ENCODE measurements around the gene ULK4. TPM values are rescaled to one million over a fixed set of nuclear protein-coding genes. Genes with fewer than 3 reads are reported as not detected.
"Not testable (repeated sequence)": the region's sequence is repeated elsewhere in the genome, so short reads cannot be mapped to it uniquely, and the experiment has no call there.

ULK4 gene
- total RNA-seq, 2 donors from 2014 or later: 30.5 to 31.5 TPM

GRCh38 chr3:41477399-41478014 lies 484.4 kb downstream of the ULK4 start:
- Mint-ChIP-seq H3K4me1 (no peaks in the 10 kb centered on the region), H3K27ac (no peak overlapping the region), H3K4me3 (no peak overlapping the region), H3K36me3 (ENCODE audit: low read depth) (no peaks in the 10 kb centered on the region), H3K27me3 (no peaks in the 10 kb centered on the region)
- ATAC-seq (no peak), DNase-seq (no peak)
- H3K9me3 ChIP-seq (ENCODE audit: control insufficient read depth, low read length, poor library complexity, severe bottlenecking): peaks cover 4% of the 10 kb centered on the region

GRCh38 chr3:41469083-41469482 lies 492.8 kb downstream of the ULK4 start:
- Mint-ChIP-seq H3K4me3 (no peak overlapping the region), H3K36me3 (ENCODE audit: low read depth) (peaks cover 4% of the 10 kb centered on the region), H3K27me3 (no peaks in the 10 kb centered on the region), H3K27ac (no peak overlapping the region), H3K4me1 (no peaks in the 10 kb centered on the region)
- peaks cover 7% of the 10 kb centered on the region for H3K9me3 ChIP-seq (ENCODE audit: control insufficient read depth, low read length, poor library complexity, severe bottlenecking)
- ATAC-seq (no peak), DNase-seq (no peak)

GRCh38 chr3:41467481-41467880 lies 494.4 kb downstream of the ULK4 start:
- Mint-ChIP-seq H3K36me3 (ENCODE audit: low read depth) (peaks cover 4% of the 10 kb centered on the region), H3K27ac (no peak overlapping the region), H3K27me3 (no peaks in the 10 kb centered on the region), H3K4me3 (no peak overlapping the region), H3K4me1 (no peaks in the 10 kb centered on the region)
- ATAC-seq (no peak), DNase-seq (no peak)
- peaks cover 6% of the 10 kb centered on the region for H3K9me3 ChIP-seq (ENCODE audit: control insufficient read depth, low read length, poor library complexity, severe bottlenecking)

- Mint-ChIP-seq H3K27me3 (no peaks in the 10 kb centered on the region), H3K36me3 (ENCODE audit: low read depth) (peaks cover 7% of the 10 kb centered on the region), H3K27ac (no peak overlapping the region), H3K4me1 (no peaks in the 10 kb centered on the region), H3K4me3 (no peak overlapping the region)
- H3K9me3 ChIP-seq (ENCODE audit: control insufficient read depth, low read length, poor library complexity, severe bottlenecking): peaks cover 6% of the 10 kb centered on the region
- DNase-seq (no peak), ATAC-seq (no peak)
Measured at GRCh38 chr3:41464858-41465257, 497.0 kb downstream of the ULK4 start.

- no peak overlapping the region for H3K4me3 Mint-ChIP-seq
- DNase-seq (no peak), ATAC-seq (no peak)
- H3K4me1 Mint-ChIP-seq: no peaks in the 10 kb centered on the region
- no peak overlapping the region for H3K27ac Mint-ChIP-seq
- peaks cover 7% of the 10 kb centered on the region for H3K36me3 Mint-ChIP-seq (ENCODE audit: low read depth)
- H3K9me3 ChIP-seq (ENCODE audit: control insufficient read depth, low read length, poor library complexity, severe bottlenecking): peaks cover 6% of the 10 kb centered on the region
- no peaks in the 10 kb centered on the region for H3K27me3 Mint-ChIP-seq
Measured at GRCh38 chr3:41464401-41464800, 497.5 kb downstream of the ULK4 start.

GRCh38 chr3:41462103-41462691 lies 499.7 kb downstream of the ULK4 start:
- Mint-ChIP-seq H3K36me3 (ENCODE audit: low read depth) (peaks cover 12% of the 10 kb centered on the region), H3K27me3 (no peaks in the 10 kb centered on the region), H3K4me3 (no peak overlapping the region), H3K4me1 (no peaks in the 10 kb centered on the region), H3K27ac (no peak overlapping the region)
- no peaks in the 10 kb centered on the region for H3K9me3 ChIP-seq (ENCODE audit: control insufficient read depth, low read length, poor library complexity, severe bottlenecking)
- DNase-seq: no peak
- no peak for ATAC-seq

GRCh38 chr3:41460736-41461135 lies 501.2 kb downstream of the ULK4 start:
- Mint-ChIP-seq H3K36me3 (ENCODE audit: low read depth) (peaks cover 12% of the 10 kb centered on the region), H3K27me3 (no peaks in the 10 kb centered on the region), H3K4me3 (no peak overlapping the region), H3K4me1 (no peaks in the 10 kb centered on the region), H3K27ac (no peak overlapping the region)
- ATAC-seq: no peak
- no peak for DNase-seq
- H3K9me3 ChIP-seq (ENCODE audit: control insufficient read depth, low read length, poor library complexity, severe bottlenecking): no peaks in the 10 kb centered on the region

GRCh38 chr3:41457176-41457575 lies 504.7 kb downstream of the ULK4 start:
- H3K27ac Mint-ChIP-seq: no peak overlapping the region
- peaks cover 8% of the 10 kb centered on the region for H3K36me3 Mint-ChIP-seq (ENCODE audit: low read depth)
- no peak overlapping the region for H3K4me3 Mint-ChIP-seq
- H3K4me1 Mint-ChIP-seq: no peaks in the 10 kb centered on the region
- no peaks in the 10 kb centered on the region for H3K27me3 Mint-ChIP-seq
- no peaks in the 10 kb centered on the region for H3K9me3 ChIP-seq (ENCODE audit: control insufficient read depth, low read length, poor library complexity, severe bottlenecking)
- no peak for DNase-seq
- ATAC-seq: no peak

- DNase-seq (no peak), ATAC-seq (no peak)
- Mint-ChIP-seq H3K27ac (no peak overlapping the region), H3K27me3 (no peaks in the 10 kb centered on the region), H3K4me1 (no peaks in the 10 kb centered on the region), H3K36me3 (ENCODE audit: low read depth) (peaks cover 8% of the 10 kb centered on the region), H3K4me3 (no peak overlapping the region)
- H3K9me3 ChIP-seq (ENCODE audit: control insufficient read depth, low read length, poor library complexity, severe bottlenecking): no peaks in the 10 kb centered on the region
Measured at GRCh38 chr3:41456162-41456561, 505.7 kb downstream of the ULK4 start.

- ATAC-seq: not testable (repeated sequence)
- H3K36me3 Mint-ChIP-seq (ENCODE audit: low read depth): peaks cover 11% of the 10 kb centered on the region
Measured at GRCh38 chr3:41453618-41454017, 508.3 kb downstream of the ULK4 start.

GRCh38 chr3:41450416-41451231 lies 511.3 kb downstream of the ULK4 start:
- H3K4me1 Mint-ChIP-seq: no peaks in the 10 kb centered on the region
- DNase-seq: no peak
- H3K27ac Mint-ChIP-seq: no peak overlapping the region
- H3K36me3 Mint-ChIP-seq (ENCODE audit: low read depth): peaks cover 9% of the 10 kb centered on the region
- no peaks in the 10 kb centered on the region for H3K27me3 Mint-ChIP-seq
- no peaks in the 10 kb centered on the region for H3K9me3 ChIP-seq (ENCODE audit: control insufficient read depth, low read length, poor library complexity, severe bottlenecking)
- no peak for ATAC-seq
- no peak overlapping the region for H3K4me3 Mint-ChIP-seq

More at GRCh38 chr3:41453618-41454017, 508.3 kb downstream of the ULK4 start:
- H3K4me3 Mint-ChIP-seq; H3K27ac Mint-ChIP-seq; H3K27me3 Mint-ChIP-seq; H3K9me3 ChIP-seq (ENCODE audit: control insufficient read depth, low read length, poor library complexity, severe bottlenecking); DNase-seq; H3K4me1 Mint-ChIP-seq: not testable (repeated sequence)

- no peak for DNase-seq
- no peak for ATAC-seq
Measured at GRCh38 chr3:41448396-41448795, 513.5 kb downstream of the ULK4 start.

GRCh38 chr3:41447701-41448100 lies 514.2 kb downstream of the ULK4 start:
- no peaks in the 10 kb centered on the region for H3K9me3 ChIP-seq (ENCODE audit: control insufficient read depth, low read length, poor library complexity, severe bottlenecking)
- Mint-ChIP-seq H3K4me1 (no peaks in the 10 kb centered on the region), H3K36me3 (ENCODE audit: low read depth) (peaks cover 9% of the 10 kb centered on the region), H3K4me3 (no peak overlapping the region), H3K27me3 (no peaks in the 10 kb centered on the region), H3K27ac (no peak overlapping the region)
- DNase-seq (no peak), ATAC-seq (no peak)

More at GRCh38 chr3:41448396-41448795, 513.5 kb downstream of the ULK4 start:
- Mint-ChIP-seq H3K27ac (no peak overlapping the region), H3K36me3 (ENCODE audit: low read depth) (peaks cover 9% of the 10 kb centered on the region), H3K4me3 (no peak overlapping the region), H3K27me3 (no peaks in the 10 kb centered on the region), H3K4me1 (no peaks in the 10 kb centered on the region)
- H3K9me3 ChIP-seq (ENCODE audit: control insufficient read depth, low read length, poor library complexity, severe bottlenecking): no peaks in the 10 kb centered on the region

Measured in T-helper 17 cell (primary cell).